GM13977 (cell line): ENCODE measurements around the gene CTNND2.

ENCODE experiments used
- DNase-seq: peaks from one replicate; pipeline ENCODE4 v3.0.0; 2012; ENCODE audit warnings: low spot score
- in situ Hi-C: fragments of 300-500 bp; cut with MboI; formaldehyde crosslinking; loops from one replicate; pipeline ENCODE4 v1.12.0; 2022; ENCODE audit warnings: low sequenced_read_pairs, low pct_unique_long_range_greater_than_20kb, mixed read lengths, inconsistent platforms; ENCODE audit not compliant: unreplicated experiment
- TF ChIP-seq, protein P1 (sequence below): IDR thresholded peaks from 2 replicates; pipeline ENCODE4 v1.5.1; 2012; ENCODE audit warnings: mild to moderate bottlenecking, control low read depth; ENCODE audit not compliant: insufficient read depth; ENCODE audit errors: extremely low read depth, missing control alignments

The CTNND2 gene

DNA sequence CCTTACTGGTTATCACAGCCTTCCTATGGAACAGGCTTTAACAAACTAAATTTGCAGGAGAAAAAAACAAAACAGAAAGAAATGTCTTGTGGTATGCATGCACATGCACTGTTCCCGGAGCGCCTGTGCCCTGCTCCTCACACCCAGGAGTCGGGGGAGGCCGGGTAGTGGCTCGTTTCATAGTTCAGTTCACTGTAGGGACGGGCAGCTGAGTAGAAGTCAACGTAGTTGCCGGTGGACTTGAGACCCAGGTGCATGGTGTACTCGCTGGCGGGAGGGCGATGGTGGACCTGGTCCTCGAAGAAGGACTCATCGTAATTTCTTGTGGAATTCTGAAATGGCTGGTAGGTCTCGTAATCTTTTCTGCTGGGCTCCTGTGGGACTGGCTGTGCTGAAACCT is 930.9 kb downstream of the CTNND2 start:
- no peak for DNase-seq
- TF ChIP-seq, protein P1, sequence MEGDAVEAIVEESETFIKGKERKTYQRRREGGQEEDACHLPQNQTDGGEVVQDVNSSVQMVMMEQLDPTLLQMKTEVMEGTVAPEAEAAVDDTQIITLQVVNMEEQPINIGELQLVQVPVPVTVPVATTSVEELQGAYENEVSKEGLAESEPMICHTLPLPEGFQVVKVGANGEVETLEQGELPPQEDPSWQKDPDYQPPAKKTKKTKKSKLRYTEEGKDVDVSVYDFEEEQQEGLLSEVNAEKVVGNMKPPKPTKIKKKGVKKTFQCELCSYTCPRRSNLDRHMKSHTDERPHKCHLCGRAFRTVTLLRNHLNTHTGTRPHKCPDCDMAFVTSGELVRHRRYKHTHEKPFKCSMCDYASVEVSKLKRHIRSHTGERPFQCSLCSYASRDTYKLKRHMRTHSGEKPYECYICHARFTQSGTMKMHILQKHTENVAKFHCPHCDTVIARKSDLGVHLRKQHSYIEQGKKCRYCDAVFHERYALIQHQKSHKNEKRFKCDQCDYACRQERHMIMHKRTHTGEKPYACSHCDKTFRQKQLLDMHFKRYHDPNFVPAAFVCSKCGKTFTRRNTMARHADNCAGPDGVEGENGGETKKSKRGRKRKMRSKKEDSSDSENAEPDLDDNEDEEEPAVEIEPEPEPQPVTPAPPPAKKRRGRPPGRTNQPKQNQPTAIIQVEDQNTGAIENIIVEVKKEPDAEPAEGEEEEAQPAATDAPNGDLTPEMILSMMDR, result no peak
- in situ Hi-C loops, result no loop called here

DNA sequence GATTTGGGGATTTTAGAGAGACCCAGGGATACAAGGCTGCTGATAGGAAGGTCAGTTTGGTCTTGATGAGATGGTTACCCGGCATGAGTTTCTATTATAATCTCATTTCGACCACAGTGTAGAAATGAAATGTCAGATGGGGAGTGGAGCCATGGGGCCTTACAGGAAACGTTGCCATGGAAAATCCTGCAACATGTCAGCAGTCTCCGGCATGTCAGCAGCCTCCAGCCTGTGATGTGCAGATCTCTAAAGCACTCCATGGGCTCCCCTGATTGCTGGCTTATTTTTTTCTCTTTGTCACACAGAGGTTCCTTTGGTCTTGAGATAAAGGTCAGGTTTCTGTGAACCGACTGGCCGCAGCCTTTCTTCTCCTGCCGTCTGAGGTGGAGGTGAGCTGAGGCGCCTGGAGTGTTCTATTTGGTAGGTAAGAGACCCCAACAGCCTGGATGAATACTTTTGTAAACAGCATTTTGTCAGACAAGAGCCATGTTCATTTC is 934.5 kb downstream of the CTNND2 start:
- no peak for DNase-seq
- TF ChIP-seq, protein P1, result no peak
- in situ Hi-C loops, result no loop called here

DNA sequence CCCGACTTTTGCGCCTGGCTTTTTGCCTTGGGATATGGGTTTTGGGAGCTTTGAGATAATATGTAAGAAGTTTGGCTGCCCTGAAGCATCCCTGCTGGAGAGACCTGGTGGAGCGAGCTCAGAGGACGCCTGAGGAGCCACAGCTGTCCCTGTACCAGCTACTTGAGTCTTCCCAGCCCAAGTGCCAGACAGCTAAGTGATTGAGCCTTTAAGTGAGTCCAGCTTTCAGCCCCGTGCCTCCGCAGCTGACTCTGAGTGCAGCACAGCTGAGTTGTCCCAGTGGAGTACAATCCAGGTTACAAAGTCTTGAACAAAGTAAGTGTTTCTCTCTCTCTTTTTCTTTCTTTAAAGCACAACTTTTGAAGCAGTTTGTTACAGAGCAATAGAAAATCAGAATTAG is 939.4 kb downstream of the CTNND2 start:
- DNase-seq, result no peak
- TF ChIP-seq, protein P1, result no peak
- in situ Hi-C loops, result no loop called here

DNA sequence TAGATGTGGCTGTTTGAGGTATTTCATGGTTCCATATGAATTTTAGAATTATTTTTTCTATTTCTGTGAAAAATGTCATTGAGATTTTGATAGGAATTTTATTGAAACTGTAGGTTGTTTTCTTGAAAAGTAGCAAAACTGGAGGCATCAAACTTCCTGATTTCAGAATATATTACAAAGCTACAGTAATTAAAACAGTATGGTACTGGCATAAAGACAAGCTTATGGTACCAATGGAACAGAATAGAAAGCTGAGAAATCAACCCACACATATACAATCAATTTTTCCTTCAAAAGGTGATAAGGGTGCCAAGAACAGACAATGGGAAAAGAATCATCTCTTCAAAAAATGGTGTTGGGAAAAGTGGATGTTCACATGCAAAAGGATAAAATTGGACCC is 945.5 kb downstream of the CTNND2 start:
- DNase-seq, result no peak
- TF ChIP-seq, protein P1, result no peak
- in situ Hi-C loops, result no loop called here

DNA sequence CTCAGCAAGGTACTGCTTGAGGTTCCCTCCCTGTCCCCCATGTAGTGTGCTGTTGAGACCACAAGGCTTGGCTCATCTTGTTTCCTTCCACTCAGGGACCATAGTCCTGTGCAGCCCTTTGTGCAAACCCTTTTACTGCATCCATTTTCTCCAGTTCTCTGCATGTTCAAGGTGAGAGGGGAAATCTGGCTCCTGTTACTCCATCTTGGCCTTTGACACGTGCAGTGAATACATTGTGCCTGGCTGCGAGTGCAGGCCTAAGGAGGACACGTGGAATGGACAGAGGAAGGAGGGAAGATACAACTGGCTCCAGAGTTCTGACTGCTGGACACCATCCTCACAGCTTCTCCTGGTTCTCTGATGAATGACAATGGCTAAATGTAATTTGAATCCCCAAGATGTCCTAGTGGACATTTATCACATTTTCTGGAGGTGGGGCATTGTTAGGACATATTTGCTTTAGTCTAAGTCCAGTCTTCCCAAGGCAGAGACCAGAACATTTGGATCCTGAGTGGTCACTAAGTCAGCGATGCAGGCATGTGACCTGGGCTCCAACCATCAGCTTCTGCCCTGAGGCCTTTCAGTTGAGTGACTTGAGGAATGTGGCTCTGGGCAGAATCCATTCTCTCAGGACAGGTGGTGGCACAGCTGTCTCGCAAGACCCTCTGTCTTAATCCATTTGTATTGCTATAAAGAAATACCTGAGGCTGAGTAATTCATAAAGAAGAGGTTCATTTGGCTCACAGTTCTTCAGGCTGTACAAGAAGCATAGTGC is 954.2 kb downstream of the CTNND2 start:
- no peak for DNase-seq
- in situ Hi-C loops, result no loop called here
- TF ChIP-seq, protein P1, result no peak

DNA sequence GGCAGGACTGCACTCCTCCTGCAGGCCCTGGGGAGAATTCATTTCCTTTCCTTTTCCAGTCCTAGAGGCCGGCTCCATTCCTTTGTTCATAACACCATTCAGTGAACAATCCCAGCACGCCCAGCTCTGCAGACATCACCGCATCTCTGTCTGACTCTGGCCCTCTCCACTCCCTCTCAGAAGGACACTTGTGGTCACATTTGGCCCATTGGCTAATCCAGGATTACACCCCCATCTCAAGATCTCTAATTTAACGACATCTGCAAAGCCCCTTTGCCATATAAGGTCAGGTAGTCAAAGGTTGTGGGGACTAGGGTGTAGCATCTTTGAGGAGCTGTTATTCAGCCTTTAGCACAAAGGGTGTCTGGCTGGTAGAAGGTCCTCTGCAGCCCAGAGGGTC is 958.2 kb downstream of the CTNND2 start:
- in situ Hi-C loops, result no loop called here
- TF ChIP-seq, protein P1, result no peak
- DNase-seq, result no peak
